Tibial artery (tissue), 4 donors: ENCODE results near the gene RNF112.
A peak's percentile ranks its signal among the peaks of the same experiment; 100 is the strongest.
"Not testable (repeated sequence)": the region's sequence is repeated elsewhere in the genome, so short reads cannot be mapped to it uniquely, and the experiment has no call there.

ENCODE experiments used
- DNase-seq, 2 donors: peaks; one replicate each; pipeline ENCODE4 v3.0.0-alpha.2; 2019
- H3K27ac ChIP-seq, 2 donors: fragments of 200-600 bp; sonication (generic) in 1 of 2; 1 replicate in 1 of 2; 2 replicates in 1 of 2; pipeline ENCODE4 v1.5.1; 2018 to 2019; ENCODE audit warnings: mild to moderate bottlenecking in 1 of 2
- H3K27me3 ChIP-seq, 2 donors: fragments of 200-600 bp; sonication (generic) in 1 of 2; one replicate each; pipeline versions ENCODE4 v1.5.1 to v1.6.0; 2016 to 2019
- H3K36me3 ChIP-seq, 3 donors: fragments of 200-600 bp; sonication (generic) in 2 of 3; one replicate each; pipeline ENCODE4 v1.5.1; 2016 to 2019; ENCODE audit warnings: mild to moderate bottlenecking in 2 of 3
- H3K4me1 ChIP-seq, 4 donors: fragments of 200-600 bp; sonication (generic) in 2 of 4; 1 replicate in 3 of 4; 2 replicates in 1 of 4; pipeline ENCODE4 v1.5.1; 2016 to 2019
- H3K4me3 ChIP-seq, 2 donors: fragments of 200-600 bp; sonication (generic) in 1 of 2; 1 replicate in 1 of 2; 2 replicates in 1 of 2; pipeline ENCODE4 v1.5.1; 2018 to 2019; ENCODE audit warnings: mild to moderate bottlenecking in 2 of 2
- H3K9me3 ChIP-seq, 3 donors: fragments of 200-600 bp; sonication (generic) in 1 of 3; one replicate each; pipeline ENCODE4 v1.5.1; 2016 to 2019
- CTCF ChIP-seq, 2 experiments: fragments of 200-600 bp in 1 of 2; fragments of 450-650 bp in 1 of 2; IDR thresholded peaks; one replicate each; pipeline ENCODE4 v1.5.1; 2017 to 2019; ENCODE audit warnings: antibody characterized with exemption in 2 of 2, mild to moderate bottlenecking in 1 of 2, moderate library complexity in 1 of 2
- intact Hi-C: fragments of 100-400 bp; cut with DNase I; formaldehyde crosslinking; loops from one replicate; pipeline ENCODE4 v1.15.0; 2023; ENCODE audit warnings: low total_unique reads

Gene RNF112

GRCh38 chr17:19445105-19445504 is 34.1 kb downstream of the RNF112 start:
- Histone ChIP-seq H3K36me3 (no peaks in the 10 kb centered on the region), H3K27ac (no peak overlapping the region), H3K4me1 (peaks cover 0 to 31% (median 28%) of the 10 kb centered on the region in 4 donors), H3K4me3 (no peak overlapping the region), H3K27me3 (no peaks in the 10 kb centered on the region), H3K9me3 (no peaks in the 10 kb centered on the region)
- no peak for TF ChIP-seq CTCF (IDR thresholded peaks at IDR 0.05)
- DNase-seq, result no peak
- intact Hi-C loops, result no loop called here

GRCh38 chr17:19446577-19446976 is 35.5 kb downstream of the RNF112 start:
- intact Hi-C loops, result loop anchor here (2.0 kb wide), 1 partner anchor 82 kb away; no protein-coding TSS in a partner anchor
- not testable (repeated sequence) for H3K36me3 ChIP-seq, H3K27me3 ChIP-seq, DNase-seq, H3K9me3 ChIP-seq, H3K4me3 ChIP-seq
- Histone ChIP-seq H3K4me1 (peaks cover 0 to 31% (median 28%) of the 10 kb centered on the region in 4 donors), H3K27ac (peak overlapping the region; percentile 84 to 86)

GRCh38 chr17:19447085-19447583 is 36.1 kb downstream of the RNF112 start:
- Histone ChIP-seq H3K27ac (peak overlapping the region; percentile 84 to 86), H3K27me3 (no peaks in the 10 kb centered on the region), H3K9me3 (no peaks in the 10 kb centered on the region), H3K36me3 (no peaks in the 10 kb centered on the region), H3K4me1 (peaks cover 0 to 31% (median 28%) of the 10 kb centered on the region in 4 donors), H3K4me3 (no peak overlapping the region)
- TF ChIP-seq CTCF (IDR thresholded peaks at IDR 0.05), result peak; percentile 94 to 97
- intact Hi-C loops, result loop anchor here (2.0 kb wide), 1 partner anchor 82 kb away; no protein-coding TSS in a partner anchor
- DNase-seq, result peak; percentile 76

GRCh38 chr17:19448341-19449268 is 37.6 kb downstream of the RNF112 start:
- no peaks in the 10 kb centered on the region for H3K9me3 ChIP-seq
- no peak overlapping the region for H3K4me3 ChIP-seq
- H3K27me3 ChIP-seq, result no peaks in the 10 kb centered on the region
- H3K36me3 ChIP-seq, result no peaks in the 10 kb centered on the region
- intact Hi-C loops, result no loop called here
- no peak for TF ChIP-seq CTCF (IDR thresholded peaks at IDR 0.05)
- peak; percentile 51 to 72 for DNase-seq
- peak overlapping the region; percentile 84 to 86 for H3K27ac ChIP-seq
- H3K4me1 ChIP-seq, result peaks cover 0 to 31% (median 28%) of the 10 kb centered on the region in 4 donors

GRCh38 chr17:19449656-19450055 is 38.6 kb downstream of the RNF112 start:
- no peak for DNase-seq
- Histone ChIP-seq H3K4me1 (peaks cover 0 to 31% (median 28%) of the 10 kb centered on the region in 4 donors), H3K4me3 (no peak overlapping the region), H3K36me3 (no peaks in the 10 kb centered on the region), H3K9me3 (no peaks in the 10 kb centered on the region), H3K27ac (peak overlapping the region; percentile 84 to 86), H3K27me3 (no peaks in the 10 kb centered on the region)
- TF ChIP-seq CTCF (IDR thresholded peaks at IDR 0.05), result no peak
- intact Hi-C loops, result no loop called here

GRCh38 chr17:19453296-19453695 is 42.3 kb downstream of the RNF112 start:
- Histone ChIP-seq H3K9me3 (no peaks in the 10 kb centered on the region), H3K27me3 (no peaks in the 10 kb centered on the region), H3K4me1 (peaks cover 0 to 12% (median 9%) of the 10 kb centered on the region in 4 donors), H3K36me3 (no peaks in the 10 kb centered on the region), H3K27ac (no peak overlapping the region), H3K4me3 (no peak overlapping the region)
- intact Hi-C loops, result no loop called here
- DNase-seq, result no peak
- no peak for TF ChIP-seq CTCF (IDR thresholded peaks at IDR 0.05)
